Endometrial microvascular endothelial cells (primary cell): ENCODE results near the gene AGPAT3. TPM values are rescaled to one million over a fixed set of nuclear protein-coding genes. Genes with fewer than 3 reads are reported as not detected.

Experiments
- in situ Hi-C: cut with HindIII; loops from 2 replicates; pipeline ENCODE4 v1.10.0; 2017; ENCODE audit warnings: low sequenced_read_pairs, low pct_unique_long_range_greater_than_20kb; ENCODE audit errors: inconsistent ontology term
- total RNA-seq: library from RNA; depleted of rRNA; stranded (reverse); fragments of >200 nt; gene quantifications from one replicate; pipeline ENCODE4 v1.2.3, GENCODE V29; 2015; ENCODE audit errors: inconsistent ontology term

Gene AGPAT3
- total RNA-seq, 1 donor from 2014 or later: 72.7 TPM

DNA sequence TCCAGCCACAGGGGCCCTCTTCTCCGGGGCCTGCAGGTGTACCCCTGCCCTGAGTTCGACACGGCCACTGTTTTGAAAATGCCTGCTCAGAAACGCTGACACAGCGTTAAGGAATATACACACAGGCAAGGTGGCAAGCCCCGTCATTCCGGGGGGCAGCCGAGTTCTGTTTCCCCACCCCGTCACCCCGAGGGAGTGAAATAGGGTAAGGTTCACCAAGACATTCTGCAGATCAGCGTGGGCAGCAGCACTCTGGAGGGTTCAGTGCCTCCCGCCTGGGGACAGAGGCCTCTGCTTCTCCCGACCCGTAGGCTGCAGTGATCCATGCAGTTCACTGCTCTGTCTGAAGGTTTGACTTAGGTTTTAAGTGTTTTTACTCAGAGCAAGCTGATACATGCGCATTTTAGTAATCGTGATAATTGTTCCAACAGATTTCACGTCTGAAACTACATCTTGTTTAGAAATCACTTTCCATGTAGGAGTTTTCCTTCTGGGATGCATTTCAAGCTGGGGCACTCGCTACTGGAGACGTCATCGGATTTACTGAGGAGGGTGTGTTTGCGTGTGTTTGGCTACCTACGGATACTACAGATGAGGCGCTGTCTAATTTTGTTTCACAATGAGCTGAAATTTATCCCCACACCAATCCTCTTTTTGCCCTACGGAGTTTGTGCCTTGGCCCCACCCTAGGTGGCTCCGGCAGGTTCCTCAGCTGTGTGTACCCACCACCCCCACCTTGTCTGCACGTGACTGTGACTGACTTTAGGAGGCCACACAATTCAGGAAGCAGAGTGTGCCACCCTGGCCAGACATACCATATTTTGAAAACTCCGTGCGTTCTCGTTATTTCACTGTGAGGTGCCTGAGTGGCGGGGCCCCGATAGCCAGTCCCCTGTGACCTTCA is 63.5 kb downstream of the AGPAT3 start:
- in situ Hi-C loops: no loop called here

- in situ Hi-C loops: no loop called here
These were observed 64.4 kb downstream of the AGPAT3 start for GRCh38 chr21:43929217-43929971.

DNA sequence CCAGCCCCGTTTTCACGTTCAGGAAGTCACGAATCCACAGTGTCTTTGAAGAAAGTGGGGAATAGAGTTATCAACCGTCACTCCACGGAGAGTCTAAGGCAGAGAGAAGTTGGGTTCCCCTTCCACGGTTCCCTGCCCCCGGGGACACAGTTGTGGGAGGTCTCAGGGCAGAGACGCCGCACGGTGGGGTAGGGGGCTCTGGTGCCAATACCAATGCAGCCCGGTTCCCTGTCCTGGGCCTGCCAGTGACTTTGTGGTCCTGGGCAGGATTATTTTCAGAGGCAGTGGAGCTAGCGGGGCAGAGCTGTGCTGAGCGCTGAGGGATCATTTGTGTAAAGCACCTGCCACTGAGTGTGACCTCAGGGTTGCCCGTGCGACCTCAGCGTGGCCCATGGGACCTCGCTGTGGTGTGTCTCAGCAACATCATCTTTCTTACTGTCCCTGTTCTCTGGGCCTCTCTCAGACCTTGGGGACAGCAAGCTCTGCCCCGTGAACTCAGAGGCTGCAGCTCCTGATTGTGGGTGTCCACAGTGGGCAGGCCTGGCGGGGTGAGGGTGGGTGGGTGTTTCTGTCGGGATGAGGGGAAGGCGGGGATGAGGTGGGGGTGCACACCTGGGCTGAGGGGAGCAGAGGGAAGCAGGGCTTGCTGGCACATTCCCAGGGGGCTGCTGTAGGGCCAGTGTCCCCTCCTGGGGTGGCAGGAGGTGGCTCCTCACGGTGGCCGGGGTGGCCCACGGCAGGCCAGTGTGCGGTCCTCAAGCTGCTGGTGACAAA is 65.2 kb downstream of the AGPAT3 start:
- in situ Hi-C loops: no loop called here

GRCh38 chr21:43930848-43931375 is 65.9 kb downstream of the AGPAT3 start:
- in situ Hi-C loops: no loop called here

- in situ Hi-C loops: no loop called here
These were observed 66.5 kb downstream of the AGPAT3 start for GRCh38 chr21:43931489-43931888.

DNA sequence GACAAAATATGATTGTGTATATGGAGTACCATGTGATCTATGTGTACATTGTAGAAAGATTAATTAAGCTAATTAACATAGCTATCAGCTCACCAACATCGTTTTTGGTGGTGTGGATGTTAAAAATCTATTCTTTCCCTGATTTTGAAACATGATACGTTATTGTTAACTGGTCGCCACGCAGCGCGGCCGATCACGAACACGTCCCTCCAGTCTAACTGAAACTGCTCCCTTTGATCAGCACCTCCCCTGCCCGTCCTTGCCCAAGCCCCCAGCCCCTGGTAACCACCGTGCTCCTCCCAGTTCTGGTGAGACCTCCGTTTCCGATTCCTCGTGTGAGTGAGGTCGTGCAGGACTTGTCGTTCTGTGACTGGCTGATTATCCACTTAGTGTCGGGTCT is 67.0 kb downstream of the AGPAT3 start:
- in situ Hi-C loops: no loop called here

DNA sequence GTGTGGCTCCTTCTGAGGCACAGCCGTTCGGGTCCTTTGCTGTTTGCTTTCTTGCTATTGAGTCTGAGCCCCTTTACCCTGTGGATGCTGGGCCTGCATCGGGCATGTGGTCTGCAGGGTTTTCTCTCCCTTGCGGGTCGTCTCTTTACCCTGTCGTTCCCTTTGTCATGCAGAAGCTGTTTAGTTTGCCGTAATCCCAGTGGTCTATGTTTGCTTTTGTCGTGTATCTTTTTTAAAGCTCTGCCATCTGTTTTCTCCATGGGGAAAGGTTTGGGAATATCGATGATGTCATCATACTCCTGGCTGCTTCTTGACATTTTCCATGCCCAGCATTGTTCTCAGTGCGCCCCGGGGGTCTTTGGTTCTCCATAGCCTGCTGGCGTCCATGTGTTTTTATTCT is 68.2 kb downstream of the AGPAT3 start:
- in situ Hi-C loops: no loop called here

DNA sequence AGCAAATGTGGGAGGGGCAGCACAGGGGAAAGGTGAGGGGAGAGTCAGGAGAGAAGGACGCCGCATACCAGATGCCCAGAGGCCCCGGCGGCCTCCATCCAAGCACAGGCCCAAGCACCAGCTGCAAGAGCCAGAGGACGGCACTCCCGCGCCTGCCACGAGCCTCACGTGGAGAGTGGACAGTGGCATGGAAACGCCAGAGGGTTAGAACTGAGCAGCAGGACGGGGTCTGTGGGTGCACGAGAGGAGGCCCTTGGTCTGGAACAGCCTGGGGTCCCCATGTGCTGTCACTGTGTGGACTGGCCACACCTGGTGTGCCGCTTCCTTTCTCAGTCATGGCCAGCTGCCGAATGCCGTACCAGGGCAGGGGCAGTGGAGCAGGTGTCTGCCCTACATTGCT is 68.7 kb downstream of the AGPAT3 start:
- in situ Hi-C loops: no loop called here

DNA sequence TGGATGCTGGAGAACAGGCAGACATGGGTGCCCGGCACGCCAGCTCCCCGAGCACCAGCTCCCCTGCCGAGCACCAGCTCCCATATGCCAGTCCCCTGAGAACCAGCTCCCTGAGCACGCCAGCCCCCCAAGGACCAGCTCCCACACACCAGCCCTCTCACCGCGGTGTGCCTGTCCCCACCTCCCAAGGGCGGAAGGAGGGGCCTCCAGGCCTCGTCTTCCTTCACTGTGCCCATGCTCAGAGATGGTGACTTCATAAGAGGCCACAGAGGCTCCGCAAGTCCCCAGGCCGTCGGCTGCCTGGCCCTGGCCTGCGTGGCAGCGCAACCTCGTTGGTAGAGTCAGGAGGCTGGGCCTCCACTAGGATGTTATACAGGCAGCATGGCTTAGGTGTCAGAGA is 69.1 kb downstream of the AGPAT3 start:
- in situ Hi-C loops: no loop called here

- in situ Hi-C loops: no loop called here
These were observed 70.0 kb downstream of the AGPAT3 start for GRCh38 chr21:43934716-43935705.

DNA sequence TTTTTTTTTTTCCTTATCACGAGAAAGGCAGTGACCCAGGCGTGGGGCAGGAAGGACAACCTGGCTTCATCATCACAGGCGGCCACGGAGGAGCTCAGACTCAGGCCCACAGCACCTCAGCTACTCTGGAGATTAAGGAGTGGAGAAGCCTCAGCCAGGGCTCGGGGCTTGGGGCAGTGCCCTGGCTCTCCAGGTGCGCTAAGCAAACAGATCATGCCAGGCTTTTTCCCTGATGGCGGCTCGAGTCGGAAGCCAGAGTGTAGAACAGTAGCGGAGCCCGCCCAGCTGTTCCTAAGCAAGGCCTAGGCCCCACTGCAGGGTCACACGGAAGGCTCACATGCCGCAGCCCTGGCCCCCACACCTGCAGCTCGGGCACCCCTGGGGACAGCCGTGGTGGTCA is 70.7 kb downstream of the AGPAT3 start:
- in situ Hi-C loops: no loop called here

DNA sequence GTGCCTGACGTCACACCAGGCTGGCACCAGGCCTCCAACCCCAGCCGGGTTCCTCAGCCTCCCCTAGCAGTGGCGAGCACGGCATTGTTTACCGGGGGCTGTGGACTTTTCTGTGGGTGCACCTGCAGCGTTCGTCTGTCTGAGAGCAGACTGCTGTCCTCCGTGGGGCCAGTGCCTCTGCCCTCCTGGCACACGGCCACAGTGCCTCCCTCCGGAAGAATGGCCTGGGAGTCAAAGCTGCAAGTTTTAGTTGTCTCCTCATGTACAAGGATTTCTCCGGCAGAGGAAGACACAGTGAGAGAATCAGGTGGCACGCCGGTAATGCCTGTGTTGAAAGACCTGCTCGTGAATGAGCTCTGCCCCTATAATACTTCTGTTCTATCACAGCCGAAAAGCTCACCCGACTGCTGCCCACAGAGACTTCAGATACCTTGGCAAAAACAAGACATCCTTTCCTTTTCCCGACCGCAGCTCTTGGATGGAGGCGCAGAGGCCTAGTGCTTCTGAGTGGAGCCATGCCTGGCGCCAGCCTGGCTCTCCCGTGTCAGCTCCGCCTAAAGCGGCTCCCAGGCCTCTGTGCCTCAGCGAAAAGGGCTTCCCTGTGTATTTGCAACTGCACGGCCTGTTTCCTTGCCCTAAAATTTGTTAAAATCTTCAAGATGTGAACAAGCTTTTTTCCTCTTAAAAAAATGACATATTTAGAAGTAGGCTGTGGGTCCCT is 71.4 kb downstream of the AGPAT3 start:
- in situ Hi-C loops: no loop called here

DNA sequence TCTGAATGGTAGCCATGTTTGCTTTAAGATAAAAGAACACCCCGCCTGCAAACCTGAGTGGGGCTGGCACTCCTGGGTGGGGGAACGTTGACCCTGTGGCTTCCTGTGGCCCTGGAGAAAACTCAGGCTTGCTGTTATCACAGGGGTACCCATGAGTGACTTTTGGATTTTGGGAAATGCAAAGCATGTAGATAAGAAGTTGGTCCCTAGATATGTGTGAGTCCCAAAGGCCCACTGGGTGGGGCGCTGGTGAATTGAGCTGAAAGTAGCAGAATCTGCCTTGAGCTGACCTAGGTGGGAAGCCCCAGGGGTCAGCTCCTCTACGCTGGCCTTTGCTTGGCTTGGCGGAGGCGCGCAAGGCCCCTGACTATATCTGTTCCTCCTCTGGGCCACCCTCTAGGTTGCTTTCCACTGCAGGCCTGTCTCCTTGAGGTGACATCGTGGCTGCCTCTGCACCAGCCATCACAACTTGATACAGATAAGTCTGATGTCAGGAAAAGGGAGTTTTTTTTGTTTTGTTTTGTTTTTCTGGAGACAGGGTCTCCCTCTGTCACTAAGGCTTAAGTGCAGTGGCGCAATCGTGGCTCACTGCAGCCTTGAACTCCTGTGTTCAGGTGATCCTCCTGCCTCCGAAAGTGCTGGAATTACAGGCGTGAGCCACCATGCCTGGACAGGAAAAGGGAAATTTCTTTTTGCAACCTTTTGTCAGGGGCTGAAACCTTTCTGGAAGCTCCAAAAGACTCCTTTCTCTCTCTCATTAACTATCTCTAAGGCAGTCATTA is 72.2 kb downstream of the AGPAT3 start:
- in situ Hi-C loops: no loop called here

GRCh38 chr21:43937891-43938309 is 72.9 kb downstream of the AGPAT3 start:
- in situ Hi-C loops: no loop called here

- in situ Hi-C loops: no loop called here
These were observed 73.9 kb downstream of the AGPAT3 start for GRCh38 chr21:43938751-43939442.
